Colon (tissue), 2 donors: Measurements from ENCODE around the gene KIZ.

Experiments used
- FAIRE-seq: peaks from 2 replicates; lab custom pipeline; 2012; peaks lifted over from hg19 to GRCh38; lab: Jason Lieb, UNC
- donor health status: control.
- donor health status: control.

Gene KIZ

GRCh38 chr20:21125849-21126580, at the start of gene KIZ:
Gene KIZ (plus strand): TSS chr20:21126082. CDS start chr20:21126116, 34 bp downstream.
- no peak for FAIRE-seq

- FAIRE-seq, result no peak
Observed at GRCh38 chr20:21077809-21078345, 48.0 kb upstream of the KIZ start.

GRCh38 chr20:21082584-21082983, 43.3 kb upstream of the KIZ start:
- FAIRE-seq, result no peak

GRCh38 chr20:21083825-21084325, 42.0 kb upstream of the KIZ start:
- FAIRE-seq, result no peak

- FAIRE-seq, result no peak
Observed at GRCh38 chr20:21087862-21088540, 37.9 kb upstream of the KIZ start.

- FAIRE-seq, result no peak
Observed at GRCh38 chr20:21089391-21089790, 36.5 kb upstream of the KIZ start.

- no peak for FAIRE-seq
Observed at GRCh38 chr20:21090111-21090618, 35.7 kb upstream of the KIZ start.

- no peak for FAIRE-seq
Observed at GRCh38 chr20:21090721-21091120, 35.2 kb upstream of the KIZ start.

GRCh38 chr20:21092806-21093205, 33.1 kb upstream of the KIZ start:
- no peak for FAIRE-seq

- FAIRE-seq, result no peak
Observed at GRCh38 chr20:21096321-21097043, 29.4 kb upstream of the KIZ start.

- FAIRE-seq, result no peak
Observed at GRCh38 chr20:21099751-21100577, 25.9 kb upstream of the KIZ start.

GRCh38 chr20:21100578-21101452, 25.1 kb upstream of the KIZ start:
- FAIRE-seq, result no peak

GRCh38 chr20:21101453-21101931, 24.4 kb upstream of the KIZ start:
- FAIRE-seq, result no peak

- no peak for FAIRE-seq
Observed at GRCh38 chr20:21101932-21102575, 23.8 kb upstream of the KIZ start.

GRCh38 chr20:21102603-21103311, 23.1 kb upstream of the KIZ start:
- FAIRE-seq, result no peak

GRCh38 chr20:21103582-21104465, 22.1 kb upstream of the KIZ start:
- FAIRE-seq, result no peak

GRCh38 chr20:21104466-21104761, 21.5 kb upstream of the KIZ start:
- FAIRE-seq, result no peak

GRCh38 chr20:21104921-21105320, 21.0 kb upstream of the KIZ start:
- no peak for FAIRE-seq
